GM18519 (cell line): Measurements from ENCODE around the gene TACC2.

Experiments used
- ATAC-seq: cut with Tn5 transposase; IDR thresholded peaks from one replicate; pipeline ENCODE4 v1.9.1; 2021; ENCODE audit warnings: mild to moderate bottlenecking, moderate library complexity; ENCODE audit not compliant: unreplicated experiment, low FRiP score

TACC2 gene

DNA sequence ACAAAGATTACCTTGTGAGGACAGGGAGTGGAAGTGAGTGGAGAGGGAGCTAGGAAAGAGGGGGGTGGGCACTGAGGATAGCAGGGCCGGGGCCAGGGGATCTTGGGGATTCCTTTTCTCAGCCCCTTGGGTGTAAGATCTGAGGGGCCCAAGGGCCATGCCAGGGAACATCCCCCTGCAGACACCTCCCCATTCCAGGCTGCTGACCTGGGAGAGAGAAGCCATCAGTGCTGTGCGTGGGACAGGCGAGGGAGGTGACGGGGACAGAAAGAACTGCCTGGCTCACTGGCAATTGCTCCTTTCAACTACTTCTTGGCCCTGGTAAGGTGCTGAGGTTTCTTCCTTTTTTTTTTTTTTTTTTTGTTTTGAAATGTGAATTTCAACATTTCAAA lies 270.1 kb downstream of the TACC2 start:
- no peak for ATAC-seq

DNA sequence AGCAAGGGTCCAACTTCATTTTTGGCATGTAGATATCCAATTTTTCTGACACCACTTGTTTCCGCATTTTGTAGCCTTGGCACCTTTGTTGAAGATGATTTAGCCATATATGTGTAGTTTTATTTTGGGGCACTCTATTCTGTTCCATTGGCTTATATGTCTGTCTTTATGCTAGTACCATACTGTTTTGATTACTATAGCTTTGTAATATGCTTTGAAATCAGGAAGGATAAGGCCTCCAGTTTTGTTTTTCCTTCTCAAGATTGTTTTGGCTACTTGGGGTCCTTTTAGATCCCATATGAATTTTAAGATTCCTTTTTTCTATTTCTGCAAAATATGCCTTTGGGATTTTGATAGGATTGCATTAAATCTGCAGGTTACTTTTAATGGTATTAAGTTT lies 272.6 kb downstream of the TACC2 start:
- no peak for ATAC-seq

DNA sequence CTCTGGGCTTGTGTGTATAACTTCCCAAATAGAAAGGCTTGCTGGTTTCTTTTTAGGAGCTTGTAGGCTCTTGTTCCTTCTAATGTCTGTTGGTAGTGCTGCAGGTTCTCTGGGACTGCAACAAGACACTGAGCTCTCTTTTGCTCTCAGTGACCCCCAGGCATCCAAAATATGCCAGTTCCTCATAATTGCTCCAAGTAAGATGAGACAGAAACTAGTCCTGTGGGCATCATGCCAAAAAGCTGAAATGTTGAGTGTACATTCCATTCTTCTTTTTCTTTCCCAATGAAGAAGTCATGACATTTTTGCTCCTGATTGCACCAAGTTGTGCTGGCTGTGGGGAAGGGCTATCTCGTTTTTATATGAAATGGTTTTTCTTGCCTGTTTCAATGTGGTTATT lies 275.0 kb downstream of the TACC2 start:
- ATAC-seq: no peak

DNA sequence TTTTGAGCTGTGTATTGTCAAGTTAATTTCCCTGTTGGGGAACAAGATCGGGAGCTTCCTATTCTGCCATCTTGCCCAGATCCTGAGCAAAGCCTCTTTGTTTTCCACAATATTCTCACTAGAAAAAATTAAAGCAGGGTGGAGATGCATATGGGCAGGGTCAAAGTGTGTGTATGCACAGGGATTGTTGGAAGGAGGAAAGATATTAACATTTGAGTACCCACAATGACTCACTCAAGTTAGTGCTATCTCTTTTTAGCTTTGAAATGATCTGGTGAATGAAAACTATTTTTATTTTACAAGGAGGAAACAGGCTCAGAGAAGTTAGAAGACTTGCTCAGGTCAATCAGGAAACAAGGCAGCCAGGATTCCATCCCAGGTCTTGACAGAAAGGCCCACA lies 275.5 kb downstream of the TACC2 start:
- ATAC-seq: no peak

DNA sequence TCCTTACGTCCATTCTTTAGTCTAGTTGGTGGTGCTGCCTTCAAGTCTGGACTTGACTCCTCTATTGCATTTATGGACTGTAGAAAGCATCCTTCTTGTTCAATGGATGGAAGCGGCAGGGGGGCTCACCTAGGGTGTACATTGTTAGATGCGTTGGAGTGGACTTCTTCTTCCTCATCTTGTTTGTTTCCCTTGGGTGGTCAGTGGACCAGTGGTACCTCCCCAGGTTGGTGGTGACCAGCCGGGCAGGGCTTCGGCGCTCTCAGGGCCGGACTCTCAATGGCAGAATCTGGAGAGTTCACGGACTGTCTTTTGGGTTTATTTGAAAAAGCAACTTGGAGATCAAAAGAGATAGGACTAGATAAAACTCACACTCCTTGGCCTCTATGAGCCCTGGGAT lies 276.0 kb downstream of the TACC2 start:
- no peak for ATAC-seq

DNA sequence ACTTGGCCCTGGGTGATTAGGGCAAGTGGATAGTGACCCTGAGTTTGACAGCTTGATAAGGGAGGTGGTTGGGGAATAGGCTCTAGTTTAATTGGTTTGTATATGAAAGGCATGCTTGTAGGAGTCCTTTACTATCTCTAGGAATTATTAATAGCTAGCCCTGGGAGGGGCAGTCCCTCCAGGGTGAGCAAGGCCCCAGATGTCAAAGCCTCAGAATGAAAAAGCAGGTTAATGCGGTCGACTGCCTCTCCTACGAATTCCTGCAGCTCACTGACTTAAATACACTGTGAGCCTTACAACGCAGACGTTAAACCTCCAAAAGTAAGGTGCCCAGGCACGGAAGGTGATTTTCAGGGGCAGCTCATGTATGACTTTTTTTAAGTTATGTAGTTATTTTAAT lies 276.9 kb downstream of the TACC2 start:
- ATAC-seq: no peak

DNA sequence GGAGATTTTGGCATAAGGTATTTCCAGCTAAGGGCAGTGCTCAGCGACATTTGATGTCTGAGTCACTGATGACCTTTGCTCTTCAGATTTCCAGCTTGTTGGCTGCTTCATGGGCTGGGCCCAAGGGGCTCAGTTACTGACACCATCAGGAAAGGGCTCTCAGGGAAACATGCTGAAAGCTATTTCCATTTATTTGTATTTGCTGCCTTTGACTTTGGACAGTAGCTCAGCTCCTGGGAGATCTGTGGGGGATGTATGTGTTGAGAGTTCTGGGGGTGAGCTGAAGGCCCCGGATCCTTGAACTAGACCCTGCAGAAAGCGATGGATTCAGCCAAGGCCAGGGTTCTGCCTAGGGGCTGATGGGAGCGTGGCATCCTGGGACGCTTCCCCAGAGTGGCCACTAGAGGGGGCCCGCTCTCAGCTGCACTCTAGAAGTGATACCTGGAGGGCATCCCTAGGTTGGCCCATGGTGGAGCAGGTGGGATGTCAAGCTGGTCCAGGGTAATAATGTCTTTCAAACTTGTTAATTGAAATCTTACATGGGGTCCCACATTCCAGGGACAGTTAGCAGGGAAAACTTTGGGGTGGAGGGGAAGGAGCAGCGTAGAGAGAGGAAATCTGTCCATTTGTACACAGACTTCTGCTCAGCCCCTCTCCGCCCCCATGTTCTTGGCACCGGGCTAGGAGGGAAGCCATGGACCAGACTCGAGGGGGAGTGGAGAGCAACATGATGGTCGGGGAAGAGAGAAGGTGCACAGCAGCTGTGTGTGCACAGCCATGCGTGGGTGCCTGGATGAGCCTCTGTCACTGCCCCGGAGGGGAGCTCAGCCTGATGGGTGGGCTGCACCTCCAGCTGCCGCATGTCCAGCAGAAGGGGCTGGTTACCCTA lies 279.1 kb downstream of the TACC2 start:
- no peak for ATAC-seq

DNA sequence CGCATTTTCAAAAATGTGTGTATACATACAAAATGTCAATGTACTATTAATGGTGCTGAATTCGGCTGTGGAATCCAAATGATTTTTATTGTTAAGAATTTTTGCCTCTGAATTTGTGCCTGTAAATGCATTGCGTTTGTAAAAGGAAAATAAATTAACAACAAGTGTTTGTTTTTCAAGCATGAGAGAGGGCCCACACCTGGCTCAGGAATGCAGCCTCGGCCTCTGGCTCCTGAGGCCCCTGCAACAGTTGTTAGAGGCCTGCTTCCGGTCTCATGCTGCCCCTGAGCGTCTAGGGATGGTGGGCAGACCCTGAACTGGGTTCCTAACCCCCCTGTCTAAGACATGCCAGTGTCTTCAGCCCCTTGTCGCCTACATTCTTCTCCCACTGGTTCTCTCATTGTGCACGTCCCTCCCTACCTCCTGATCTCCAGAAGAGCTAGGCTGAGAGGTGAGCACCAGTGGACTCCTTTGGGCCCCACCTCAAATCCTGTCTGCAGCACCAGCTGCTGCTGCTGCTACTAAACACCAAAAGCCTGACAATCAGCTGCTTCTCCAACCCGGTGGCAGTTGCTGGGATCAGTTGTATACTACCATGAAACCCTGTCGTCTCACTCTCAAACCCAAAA lies 280.2 kb downstream of the TACC2 start:
- no peak for ATAC-seq

DNA sequence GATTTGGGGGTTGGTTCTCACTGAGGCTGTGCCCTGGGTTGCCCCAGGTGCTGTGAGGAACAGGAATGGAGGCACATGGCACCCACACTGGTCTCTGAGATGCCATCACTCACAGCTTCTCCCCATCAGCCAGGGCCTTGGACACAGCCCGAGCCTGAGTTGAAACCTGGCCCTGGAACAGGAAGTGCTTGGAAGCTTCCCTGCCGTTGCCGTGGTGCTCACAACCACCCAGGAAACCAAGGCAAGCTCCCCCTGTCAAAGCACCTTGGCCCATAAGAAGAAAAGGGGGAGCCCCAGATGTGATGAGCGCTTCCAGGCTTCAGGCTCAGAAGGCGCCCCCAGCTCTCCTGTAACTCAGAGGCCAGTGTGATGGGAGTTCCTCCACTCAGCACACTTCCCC lies 282.1 kb downstream of the TACC2 start, which contains the start of gene BTBD16:
Gene BTBD16 (plus strand): TSS at position 221 of the 400 bp plus-strand sequence. CDS start 3,786 bp downstream, outside the sequence.
- ATAC-seq: no peak

DNA sequence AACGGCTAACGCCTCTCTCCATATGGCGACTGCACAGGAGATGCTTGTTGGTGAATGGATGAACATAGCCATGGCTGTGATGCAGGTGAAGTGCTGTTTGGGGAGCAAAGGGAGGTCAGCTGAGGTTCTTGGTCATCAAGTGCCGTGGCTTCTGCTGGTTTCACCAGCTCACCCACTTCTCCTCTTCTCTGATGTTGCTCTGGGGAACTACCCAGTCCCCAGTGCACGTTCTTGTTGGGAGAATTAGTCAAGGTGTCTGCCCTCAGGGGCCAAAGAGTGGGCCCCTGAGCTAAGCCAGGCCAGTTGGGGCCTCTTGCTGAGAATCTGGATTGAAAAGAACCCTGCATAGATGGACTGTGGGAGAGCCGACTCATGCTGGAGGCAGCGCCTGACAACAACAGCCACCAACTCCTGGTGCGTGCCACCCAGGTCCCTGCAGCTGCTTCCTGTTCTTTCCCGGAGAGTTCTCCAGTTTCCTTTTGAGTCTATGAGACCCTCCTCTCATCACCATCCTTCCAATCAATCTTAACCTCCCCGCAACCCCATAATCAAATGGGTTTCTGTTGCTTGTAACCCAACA lies 285.1 kb downstream of the TACC2 start:
- no peak for ATAC-seq

DNA sequence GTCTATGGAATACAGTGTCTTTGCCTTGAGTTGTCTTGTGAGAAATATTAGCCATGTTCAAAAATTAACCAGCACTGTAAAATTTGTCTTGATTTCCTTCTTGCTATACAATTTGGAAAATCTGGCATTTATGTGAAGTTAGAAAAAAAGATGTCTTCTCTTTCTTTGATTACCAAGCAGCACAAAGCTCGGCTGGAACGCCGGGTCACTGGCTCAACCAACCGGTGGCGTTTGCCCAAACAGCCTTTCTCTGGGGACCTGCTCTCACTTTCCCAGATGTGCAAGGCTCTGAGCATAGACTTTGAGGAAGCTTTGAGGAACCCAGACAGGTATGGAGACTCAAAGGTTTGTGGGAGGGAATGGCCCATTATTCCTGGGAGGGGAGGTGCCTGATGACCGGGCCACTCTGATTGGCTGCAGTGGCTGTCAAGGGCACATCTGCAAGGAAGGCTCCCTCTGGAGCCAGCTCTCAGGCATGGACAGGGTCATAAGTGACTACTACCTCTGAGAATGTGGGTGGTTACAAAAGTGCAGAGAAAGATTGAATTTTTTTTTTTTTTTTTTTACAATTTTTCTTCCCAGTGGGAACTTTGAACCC lies 287.7 kb downstream of the TACC2 start:
- ATAC-seq: no peak

DNA sequence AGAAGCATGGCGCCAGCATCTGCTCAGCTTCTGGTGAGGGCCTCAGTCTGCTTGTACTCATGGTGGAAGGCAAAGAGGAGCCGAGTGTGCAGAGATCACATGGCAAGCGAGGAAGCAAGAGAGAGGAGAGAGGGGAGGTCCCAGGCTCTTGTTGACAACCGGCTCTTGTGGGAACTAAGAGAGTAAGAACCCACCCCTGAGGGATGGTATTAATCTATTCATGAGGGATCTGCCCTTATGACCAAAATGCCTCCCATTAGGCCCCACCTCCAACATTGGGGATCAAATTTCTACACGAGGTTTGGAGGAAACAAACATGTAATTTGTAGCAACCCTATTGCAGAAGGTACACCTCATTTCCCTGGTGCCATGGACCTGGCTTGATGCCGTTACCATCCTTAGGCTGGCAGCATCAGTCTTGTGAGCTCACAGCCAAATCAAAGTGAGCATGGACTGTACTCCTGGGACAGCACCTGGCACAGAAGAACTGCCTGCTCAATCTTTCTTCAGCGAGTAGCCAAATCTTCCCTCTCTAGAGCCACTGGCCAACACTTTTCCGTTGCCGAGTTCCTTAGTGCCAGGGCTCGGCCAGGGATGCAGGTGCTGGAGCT lies 288.7 kb downstream of the TACC2 start:
- ATAC-seq: no peak

DNA sequence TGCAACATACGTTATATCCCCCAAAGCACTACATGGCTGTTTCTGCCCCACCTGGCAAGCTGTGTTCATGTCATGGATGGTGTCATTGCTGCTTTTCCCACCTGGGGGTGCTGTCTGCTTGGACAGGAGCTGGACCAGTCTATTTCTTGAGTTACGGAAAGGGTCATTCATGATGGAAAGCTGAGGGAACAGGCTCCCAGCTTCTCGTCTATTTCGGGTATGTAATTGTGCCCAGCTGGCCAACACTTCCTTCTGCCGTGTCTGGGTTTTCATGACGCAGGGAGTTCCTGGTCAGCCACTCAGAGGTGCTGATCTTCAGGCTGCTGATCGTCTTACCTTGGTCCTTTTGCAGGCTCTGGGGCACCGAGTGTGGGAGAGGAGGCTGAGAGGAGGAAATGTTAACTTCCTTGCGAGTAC lies 290.8 kb downstream of the TACC2 start:
- no peak for ATAC-seq

DNA sequence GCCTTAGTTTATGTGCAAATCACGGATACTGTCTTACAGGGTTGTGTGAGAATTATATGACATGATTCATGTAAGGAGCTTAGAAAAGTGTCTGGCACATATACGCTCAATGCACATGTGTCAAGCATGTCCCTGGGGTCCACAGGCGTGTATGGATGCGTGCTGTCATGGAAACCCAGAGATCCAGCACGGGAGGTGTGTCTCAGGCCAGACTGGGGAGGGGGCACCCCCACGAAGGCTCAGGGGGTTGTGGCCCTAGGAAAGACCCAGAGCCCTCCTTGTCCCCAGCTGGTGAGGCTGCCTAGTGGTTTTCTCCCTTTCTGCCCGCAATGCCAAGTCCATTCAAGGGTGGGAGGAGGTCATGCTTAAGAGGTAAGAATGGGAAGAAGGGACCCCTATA lies 291.2 kb downstream of the TACC2 start:
- ATAC-seq: no peak

DNA sequence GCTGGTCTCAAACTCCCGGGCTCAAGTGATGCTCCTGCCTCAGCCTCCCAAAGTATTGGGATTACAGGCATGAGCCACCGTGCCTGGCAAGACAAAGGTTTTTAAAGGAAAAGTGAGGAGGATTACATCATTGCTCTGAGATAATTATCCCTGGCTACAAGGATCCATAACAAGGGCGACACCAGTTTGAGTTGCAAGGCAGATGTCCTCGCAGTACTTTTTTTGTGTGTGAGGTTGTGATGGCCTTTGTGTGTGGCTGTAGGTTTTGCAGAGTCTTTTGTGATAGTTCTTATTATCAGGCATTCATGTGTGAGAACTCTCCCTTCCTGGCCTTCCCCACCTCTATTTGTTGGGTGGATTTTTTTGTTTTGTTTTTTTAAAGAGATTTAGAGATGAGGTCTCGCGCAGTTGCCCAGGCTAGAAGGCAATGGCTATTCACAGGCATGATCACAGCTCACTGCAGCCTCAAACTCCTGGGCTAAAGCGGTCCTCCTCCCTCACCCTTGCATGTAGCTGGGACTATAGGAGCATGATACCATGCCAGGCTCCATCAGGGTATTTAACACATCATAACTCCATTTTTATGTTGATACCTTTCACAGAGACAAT lies 292.2 kb downstream of the TACC2 start:
- ATAC-seq: no peak

DNA sequence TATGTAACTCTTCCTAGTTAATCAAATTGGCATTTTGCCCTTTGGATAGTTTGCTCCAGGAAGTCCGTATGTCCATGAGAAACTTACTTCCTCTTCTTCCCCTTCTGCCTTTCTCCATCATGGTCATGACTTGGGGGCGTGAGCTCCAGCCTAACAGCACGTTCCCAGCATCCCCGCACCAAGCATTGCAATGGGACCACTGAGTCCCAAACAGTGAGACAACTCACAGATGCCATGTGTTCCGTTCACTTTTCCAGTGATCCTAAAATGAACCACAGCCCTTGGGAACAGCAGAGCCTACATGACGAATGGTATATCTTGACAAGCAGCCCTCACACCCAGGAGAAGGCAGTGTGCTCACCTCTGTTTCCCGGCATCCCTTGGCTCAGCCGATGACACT lies 292.8 kb downstream of the TACC2 start:
- no peak for ATAC-seq

DNA sequence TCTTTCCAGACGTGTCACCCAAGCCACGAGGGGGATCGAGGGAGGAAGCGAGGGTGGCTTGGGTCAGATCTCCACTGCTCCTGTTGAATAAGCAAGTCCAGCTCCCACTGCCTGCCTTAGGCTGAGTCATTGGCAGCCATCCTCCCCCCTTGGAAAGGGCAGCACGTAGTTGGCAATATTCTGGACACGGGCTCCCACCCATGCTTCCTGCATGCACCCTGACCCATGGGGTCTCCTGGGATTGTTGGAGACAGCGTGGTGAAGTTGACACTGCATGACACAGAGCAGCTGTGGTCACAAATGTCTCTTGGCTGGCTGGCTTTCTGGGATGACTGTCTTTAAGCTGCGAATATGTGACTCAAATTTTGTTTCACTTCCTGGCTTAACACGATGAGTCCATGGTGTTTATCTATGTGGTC lies 293.3 kb downstream of the TACC2 start:
- ATAC-seq: no peak

DNA sequence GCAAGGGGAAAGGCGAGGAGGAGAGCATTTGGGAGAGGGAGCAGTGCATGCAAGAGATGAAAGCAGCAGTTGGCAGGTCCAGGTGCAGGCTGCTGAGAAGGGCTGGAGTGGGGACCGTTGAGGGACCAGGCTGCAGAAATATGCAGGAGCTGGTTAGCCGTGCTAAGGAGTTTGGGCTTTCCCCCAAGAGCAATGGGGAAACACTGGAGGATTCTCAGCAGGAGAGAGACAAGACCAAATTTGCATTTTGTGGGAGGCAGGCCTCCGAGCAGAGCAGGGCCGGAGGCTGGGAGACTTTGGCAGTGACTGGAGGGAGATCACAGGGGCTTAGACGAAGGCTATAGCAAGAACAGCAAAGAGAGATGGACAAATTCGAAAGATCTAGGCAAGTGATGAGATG lies 293.9 kb downstream of the TACC2 start:
- no peak for ATAC-seq

DNA sequence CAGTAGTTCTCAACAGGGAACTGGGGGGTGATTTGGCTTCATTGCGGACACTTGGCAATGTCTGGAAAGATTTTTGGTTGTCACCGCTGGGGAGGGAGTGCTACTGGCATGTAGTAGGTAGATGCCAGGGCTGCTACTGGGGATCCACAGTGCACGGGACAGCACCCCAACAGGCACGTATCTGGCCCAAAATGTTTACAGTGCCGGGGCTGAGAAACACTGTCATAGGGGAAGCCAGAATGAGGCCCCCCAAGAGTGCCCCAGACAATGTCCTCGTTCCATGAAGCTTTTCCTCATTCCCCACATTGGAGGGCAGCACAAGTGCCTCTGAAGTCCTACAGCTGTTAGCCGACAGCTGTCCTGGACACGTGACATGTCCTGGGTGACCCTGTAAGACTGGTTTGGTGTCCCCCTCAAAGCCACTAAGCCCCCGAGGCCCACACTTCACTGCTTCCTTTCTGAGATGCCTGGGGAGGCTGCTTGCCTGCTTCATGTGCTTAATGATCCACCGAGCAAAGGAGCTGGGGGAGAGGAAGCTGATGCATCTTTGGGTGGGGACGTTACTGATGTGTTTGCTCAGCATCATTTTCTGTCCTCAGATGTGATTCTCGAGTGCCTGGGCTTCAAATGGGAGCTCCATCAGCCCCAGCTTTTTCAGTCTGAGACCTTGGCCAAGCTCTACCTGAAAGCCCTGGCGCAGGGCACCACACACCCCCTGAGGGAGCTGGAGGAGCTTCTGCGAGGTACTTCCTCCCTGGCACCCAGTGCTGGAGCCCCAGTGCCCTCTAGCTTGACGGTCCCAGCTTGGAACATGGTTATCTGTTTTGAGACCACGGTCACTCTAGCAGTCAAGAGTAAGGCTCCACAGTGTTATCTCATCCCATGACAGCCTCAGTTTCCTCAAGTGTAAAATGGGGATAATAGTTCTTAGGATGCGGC lies 296.8 kb downstream of the TACC2 start:
- ATAC-seq: no peak
